ENCODE data around the gene OTUB2. TPM values are rescaled to one million over a fixed set of nuclear protein-coding genes. Genes with fewer than 3 reads are reported as not detected.

OTUB2 gene
- total and polyA plus RNA-seq, 2 experiments from 2014 or later = 1.3 to 1.9 TPM

DNA sequence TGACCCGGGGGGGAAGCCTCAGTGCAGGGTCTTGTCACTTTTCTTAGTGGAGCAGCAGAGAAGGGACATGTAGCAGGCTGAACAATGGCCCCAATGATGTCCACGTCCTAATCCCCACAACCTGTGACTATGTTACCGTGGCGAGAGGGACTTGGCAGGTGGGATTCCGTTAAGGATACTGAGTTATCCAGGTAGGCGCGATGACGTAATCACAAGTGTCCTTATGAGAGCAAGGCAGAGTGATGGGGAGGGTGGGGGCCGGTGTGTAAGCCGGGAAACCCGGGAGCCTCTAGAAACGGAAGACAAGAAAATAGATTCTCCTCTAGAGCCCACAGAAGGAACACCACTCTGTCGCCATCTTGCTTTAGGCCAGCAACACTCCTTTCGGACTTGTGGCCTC lies 4.4 kb downstream of the OTUB2 start:
- Histone ChIP-seq H3K79me2 (ENCODE audit: insufficient read depth) (no peaks in the 10 kb centered on the region), H2AFZ (no peak overlapping the region), H3K27ac (no peak overlapping the region), H4K20me1 (ENCODE audit: insufficient read depth) (no peaks in the 10 kb centered on the region), H3K36me3 (ENCODE audit: low read depth) (no peaks in the 10 kb centered on the region), H3K4me2 (ENCODE audit: unreplicated experiment) (no peak overlapping the region), H3K9ac (no peak overlapping the region), H3K4me1 (ENCODE audit: insufficient read depth) (no peaks in the 10 kb centered on the region), H3K4me3 (no peak overlapping the region), H3F3A (ENCODE audit: insufficient read depth) (no peaks in the 10 kb centered on the region), H3K9me3 (ENCODE audit: low read depth) (no peaks in the 10 kb centered on the region), H3K27me3 (replicated peaks; ENCODE audit: insufficient read depth) (no peaks in the 10 kb centered on the region), H3K9me2 (ENCODE audit: insufficient read depth) (no peaks in the 10 kb centered on the region)
- in situ Hi-C loops (cut with MboI) = no loop called here
- TF ChIP-seq EZH2 (IDR thresholded peaks at IDR 0.05; ENCODE audit: insufficient read depth, poor library complexity, severe bottlenecking) = no peak
- TF ChIP-seq EZH2phosphoT487 (IDR thresholded peaks at IDR 0.05; ENCODE audit: insufficient read depth, low read depth) = no peak
- WGBS, 2 experiments (ENCODE audit: low coverage in 1 of 2, low lambda C conversion rate in 2 of 2, missing lambda C conversion rate in 2 of 2) = 84 to 85% methylated on average over 14 of the region's 14 CpGs
- DNase-seq = no peak

DNA sequence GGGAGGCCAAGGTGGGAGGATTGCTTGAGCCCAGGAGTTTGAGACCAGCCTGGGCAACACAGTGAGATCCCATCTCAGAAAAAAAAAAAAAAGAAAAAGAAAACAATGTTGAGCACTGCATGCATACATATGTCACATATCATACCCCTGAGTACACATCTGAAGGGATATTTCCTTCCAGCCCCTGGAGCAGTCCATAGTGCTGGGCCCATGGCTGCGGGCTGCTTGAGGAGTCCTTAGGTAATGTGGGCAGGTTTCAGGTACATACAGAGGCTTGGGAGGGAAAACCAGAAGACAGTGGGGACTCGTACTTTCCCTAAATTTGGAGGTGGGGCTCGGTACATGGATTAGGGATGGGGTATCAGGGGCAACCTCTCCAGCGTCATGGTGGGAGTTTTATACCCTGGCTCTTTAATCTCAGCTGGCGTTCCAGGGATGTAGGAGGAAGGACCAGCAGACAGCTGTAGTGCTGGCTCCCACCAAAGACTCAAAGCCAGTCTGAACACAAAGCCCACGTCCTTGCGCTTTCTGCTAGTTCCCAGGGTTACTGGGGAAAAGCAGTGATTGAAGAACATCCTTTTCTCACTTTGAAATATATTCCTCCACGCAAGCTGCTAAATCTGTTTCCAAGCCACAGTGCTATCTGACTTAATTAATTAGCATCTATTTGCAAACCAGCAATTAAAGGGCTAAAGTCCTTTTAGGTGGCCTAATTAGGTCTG lies 5.2 kb downstream of the OTUB2 start:
- Histone ChIP-seq H3F3A (ENCODE audit: insufficient read depth) (no peaks in the 10 kb centered on the region), H3K4me2 (ENCODE audit: unreplicated experiment) (no peak overlapping the region), H2AFZ (no peak overlapping the region), H3K27me3 (replicated peaks; ENCODE audit: insufficient read depth) (no peaks in the 10 kb centered on the region), H3K4me3 (no peak overlapping the region), H3K9ac (no peak overlapping the region), H3K9me2 (ENCODE audit: insufficient read depth) (no peaks in the 10 kb centered on the region), H3K9me3 (ENCODE audit: low read depth) (no peaks in the 10 kb centered on the region), H3K79me2 (ENCODE audit: insufficient read depth) (no peaks in the 10 kb centered on the region), H3K27ac (no peak overlapping the region), H3K4me1 (ENCODE audit: insufficient read depth) (no peaks in the 10 kb centered on the region), H3K36me3 (ENCODE audit: low read depth) (no peaks in the 10 kb centered on the region), H4K20me1 (ENCODE audit: insufficient read depth) (no peaks in the 10 kb centered on the region)
- in situ Hi-C loops (cut with MboI) = no loop called here
- no peak for TF ChIP-seq EZH2phosphoT487 (IDR thresholded peaks at IDR 0.05; ENCODE audit: insufficient read depth, low read depth)
- no peak for TF ChIP-seq EZH2 (IDR thresholded peaks at IDR 0.05; ENCODE audit: insufficient read depth, poor library complexity, severe bottlenecking)
- 91 to 93% methylated on average over 8 of the region's 8 CpGs for WGBS, 2 experiments (ENCODE audit: low coverage in 1 of 2, low lambda C conversion rate in 2 of 2, missing lambda C conversion rate in 2 of 2)
- DNase-seq = no peak

DNA sequence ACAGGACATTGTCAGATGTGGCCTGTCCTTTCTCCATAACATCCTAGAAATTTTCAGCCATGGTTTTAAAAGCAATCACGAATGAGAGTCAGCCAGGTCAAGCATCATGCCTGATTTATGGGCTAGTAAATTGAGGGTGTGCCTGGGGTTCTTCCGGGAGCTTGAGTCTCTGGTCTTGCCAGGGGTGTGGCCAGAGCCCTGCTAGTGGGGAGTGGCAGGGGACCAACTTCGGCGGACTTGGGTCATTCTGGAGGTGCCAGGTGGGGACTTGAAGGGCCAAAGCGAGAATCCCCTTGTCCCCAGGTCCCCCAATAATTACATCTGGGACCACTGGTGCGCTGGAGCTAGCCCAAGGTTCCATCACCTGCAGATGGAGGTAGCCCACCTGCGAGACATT lies 5.7 kb downstream of the OTUB2 start:
- H3K9ac ChIP-seq = no peak overlapping the region
- H3K27me3 ChIP-seq (replicated peaks; ENCODE audit: insufficient read depth) = no peaks in the 10 kb centered on the region
- DNase-seq = no peak
- no peak overlapping the region for H2AFZ ChIP-seq
- H3K9me2 ChIP-seq (ENCODE audit: insufficient read depth) = no peaks in the 10 kb centered on the region
- no peaks in the 10 kb centered on the region for H3K36me3 ChIP-seq (ENCODE audit: low read depth)
- no peaks in the 10 kb centered on the region for H3K4me1 ChIP-seq (ENCODE audit: insufficient read depth)
- WGBS, 2 experiments (ENCODE audit: low coverage in 1 of 2, low lambda C conversion rate in 2 of 2, missing lambda C conversion rate in 2 of 2) = 54 to 61% methylated on average over 7 of the region's 7 CpGs
- H3K4me2 ChIP-seq (ENCODE audit: unreplicated experiment) = no peak overlapping the region
- H3K9me3 ChIP-seq (ENCODE audit: low read depth) = no peaks in the 10 kb centered on the region
- H3K4me3 ChIP-seq = no peak overlapping the region
- no peaks in the 10 kb centered on the region for H3F3A ChIP-seq (ENCODE audit: insufficient read depth)
- H3K79me2 ChIP-seq (ENCODE audit: insufficient read depth) = no peaks in the 10 kb centered on the region
- TF ChIP-seq EZH2 (IDR thresholded peaks at IDR 0.05; ENCODE audit: insufficient read depth, poor library complexity, severe bottlenecking) = no peak
- no peak overlapping the region for H3K27ac ChIP-seq
- in situ Hi-C loops (cut with MboI) = no loop called here
- no peaks in the 10 kb centered on the region for H4K20me1 ChIP-seq (ENCODE audit: insufficient read depth)

DNA sequence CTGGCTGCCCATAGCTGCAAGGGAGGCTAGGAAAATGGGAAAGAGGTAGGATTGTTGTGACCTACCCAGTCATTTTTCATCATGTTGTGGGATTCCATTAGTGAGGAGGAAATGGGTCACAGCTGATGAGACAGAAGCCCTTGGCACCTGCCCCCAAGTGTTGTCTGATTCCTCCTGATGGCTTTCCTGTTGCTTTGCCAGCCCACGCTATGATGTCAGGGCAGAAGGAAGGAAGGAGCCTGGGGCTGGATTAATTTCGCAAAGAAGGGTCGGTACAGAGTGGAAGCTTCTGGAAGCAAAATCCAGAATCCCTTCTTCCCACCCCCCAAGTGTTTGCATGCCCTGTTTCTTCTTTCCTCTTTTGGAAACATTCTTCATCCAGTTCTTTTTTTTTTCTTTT lies 8.7 kb downstream of the OTUB2 start:
- 93 to 98% methylated on average over 3 of the region's 3 CpGs for WGBS, 2 experiments (ENCODE audit: low coverage in 1 of 2, low lambda C conversion rate in 2 of 2, missing lambda C conversion rate in 2 of 2)
- Histone ChIP-seq H3K4me3 (no peak overlapping the region), H3F3A (ENCODE audit: insufficient read depth) (no peaks in the 10 kb centered on the region), H3K9me3 (ENCODE audit: low read depth) (no peaks in the 10 kb centered on the region), H2AFZ (no peak overlapping the region), H4K20me1 (ENCODE audit: insufficient read depth) (no peaks in the 10 kb centered on the region), H3K9me2 (ENCODE audit: insufficient read depth) (no peaks in the 10 kb centered on the region), H3K4me1 (ENCODE audit: insufficient read depth) (no peaks in the 10 kb centered on the region), H3K27me3 (replicated peaks; ENCODE audit: insufficient read depth) (no peaks in the 10 kb centered on the region), H3K4me2 (ENCODE audit: unreplicated experiment) (no peak overlapping the region), H3K79me2 (ENCODE audit: insufficient read depth) (no peaks in the 10 kb centered on the region), H3K9ac (no peak overlapping the region), H3K27ac (no peak overlapping the region), H3K36me3 (ENCODE audit: low read depth) (no peaks in the 10 kb centered on the region)
- no peak for DNase-seq
- in situ Hi-C loops (cut with MboI) = no loop called here
- no peak for TF ChIP-seq EZH2phosphoT487 (IDR thresholded peaks at IDR 0.05; ENCODE audit: insufficient read depth, low read depth)
- TF ChIP-seq EZH2 (IDR thresholded peaks at IDR 0.05; ENCODE audit: insufficient read depth, poor library complexity, severe bottlenecking) = no peak
